Kasumi-1 (cell line): Measurements from ENCODE around the gene NANOGP8.

Source experiments
- DNase-seq, 2 experiments: peaks; one replicate each; lab custom pipeline; 2025; lab: John Stamatoyannopoulos, UW

The NANOGP8 gene

GRCh38 chr15:35060591-35060990 lies 24.5 kb downstream of the NANOGP8 start:
- DNase-seq: no peak

GRCh38 chr15:35058534-35059054 lies 26.5 kb downstream of the NANOGP8 start:
- DNase-seq: no peak

GRCh38 chr15:35055416-35056105 lies 29.5 kb downstream of the NANOGP8 start:
- no peak for DNase-seq

GRCh38 chr15:35054380-35054779 lies 30.7 kb downstream of the NANOGP8 start:
- DNase-seq: no peak

- no peak for DNase-seq
These were observed 37.1 kb downstream of the NANOGP8 start for GRCh38 chr15:35047996-35048395.

- no peak for DNase-seq
These were observed 37.6 kb downstream of the NANOGP8 start for GRCh38 chr15:35047528-35047927.

GRCh38 chr15:35043373-35044095 lies 41.6 kb downstream of the NANOGP8 start:
- peak; percentile 14 to 32 for DNase-seq

- no peak for DNase-seq
These were observed 44.5 kb downstream of the NANOGP8 start for GRCh38 chr15:35040339-35041255.

GRCh38 chr15:35038626-35039451 lies 46.3 kb downstream of the NANOGP8 start:
- DNase-seq: no peak
